HG03558 (cell line): ENCODE measurements around the gene SPATA1.

Source experiments
- ATAC-seq: cut with Tn5 transposase; IDR thresholded peaks from one replicate; pipeline ENCODE4 v1.9.1; 2021; ENCODE audit warnings: moderate number of reproducible peaks; ENCODE audit not compliant: unreplicated experiment; ENCODE audit errors: extremely low read depth

The SPATA1 gene, protein sequence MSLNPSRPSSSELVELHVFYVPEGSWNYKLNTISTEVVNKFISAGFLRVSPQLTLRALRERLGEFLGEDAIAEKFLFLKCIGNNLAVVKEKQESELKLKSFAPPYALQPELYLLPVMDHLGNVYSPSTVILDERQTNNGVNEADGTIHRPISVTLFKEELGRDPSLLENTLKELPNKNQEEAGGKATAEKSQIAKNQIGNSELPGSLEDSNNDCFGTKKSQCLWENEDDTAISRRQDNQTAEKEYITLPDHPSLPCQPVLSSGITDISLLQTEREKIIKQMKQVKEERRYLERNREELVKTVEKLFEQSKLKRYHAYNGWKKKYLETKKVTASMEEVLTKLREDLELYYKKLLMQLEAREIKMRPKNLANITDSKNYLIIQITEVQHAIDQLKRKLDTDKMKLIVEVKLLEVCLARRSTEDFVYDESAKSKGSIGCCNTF

DNA sequence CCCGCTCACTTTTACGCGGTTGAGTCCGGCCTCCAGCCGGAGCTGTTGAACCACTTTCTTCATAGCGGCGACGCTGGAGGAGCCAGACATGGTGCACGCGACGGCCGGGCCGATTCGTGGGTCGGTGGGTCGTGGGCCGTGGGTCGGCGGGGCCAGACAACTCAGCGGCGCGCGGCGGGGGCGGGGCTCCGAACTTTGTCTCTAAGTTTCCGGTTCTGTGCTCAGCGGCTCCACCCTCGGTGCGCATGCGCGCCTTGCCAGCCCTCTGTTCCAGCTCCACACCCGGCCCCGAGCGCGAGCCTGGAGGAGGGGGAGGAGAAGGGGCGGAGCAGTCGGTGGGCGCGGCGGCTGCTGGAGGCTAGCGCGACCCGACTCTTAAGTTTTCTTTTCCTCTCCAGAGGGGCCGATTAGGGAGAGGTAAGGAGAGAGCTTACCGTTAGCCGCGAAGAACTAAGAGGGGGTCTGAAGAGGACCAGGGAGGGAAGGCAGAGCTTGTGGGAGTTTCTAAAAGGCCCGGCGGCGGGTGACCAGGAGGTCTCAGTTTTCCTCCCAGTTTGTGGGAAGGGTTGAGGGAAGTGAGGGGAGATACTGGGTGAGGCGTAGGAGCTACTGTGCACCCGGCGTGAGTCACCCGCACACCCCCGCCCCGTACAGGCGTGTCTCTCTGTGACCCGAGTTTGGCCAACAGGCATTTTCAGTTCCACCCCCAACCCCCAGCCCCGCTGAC lies at the start of gene SPATA1, which contains the start of gene GNG5:
SPATA1 (plus strand) TSS at position 385 of the 727 bp plus-strand sequence. CDS start 9,974 bp downstream, outside the sequence.
GNG5 (minus strand) TSS at position 580 of the 727 bp plus-strand sequence; CDS start at position 90, 490 bp downstream.
- ATAC-seq, result peak; percentile 50

- ATAC-seq, result no peak
Observed at GRCh38 chr1:84462118-84462517, 44.1 kb upstream of the SPATA1 start.

DNA sequence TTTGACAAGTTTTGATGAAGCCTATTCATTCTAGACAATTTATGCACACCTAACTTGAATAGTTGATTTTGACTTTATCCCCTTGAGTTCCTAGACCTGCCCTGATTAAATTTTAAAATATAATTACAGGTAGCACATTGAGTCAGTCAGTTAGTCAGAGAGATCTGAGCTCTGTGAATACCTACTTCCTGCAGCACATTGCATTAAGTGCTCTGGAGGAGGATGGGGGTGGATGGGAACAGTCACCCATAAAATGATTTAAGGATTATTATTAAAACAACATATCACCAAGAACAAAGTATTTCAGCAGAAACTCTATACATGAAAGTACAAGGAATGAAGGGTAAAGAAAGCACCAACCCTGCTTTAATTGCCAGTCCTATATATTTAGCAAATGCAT lies 38.9 kb upstream of the SPATA1 start:
- no peak for ATAC-seq

- no peak for ATAC-seq
Observed at GRCh38 chr1:84476225-84476624, 30.0 kb upstream of the SPATA1 start.

- ATAC-seq, result peak; percentile 85
Observed at GRCh38 chr1:84478876-84479868, 27.0 kb upstream of the SPATA1 start, which contains the start of gene RPF1. RPF1 (plus strand) TSS chr1:84479266; CDS start chr1:84479282, 16 bp downstream.

DNA sequence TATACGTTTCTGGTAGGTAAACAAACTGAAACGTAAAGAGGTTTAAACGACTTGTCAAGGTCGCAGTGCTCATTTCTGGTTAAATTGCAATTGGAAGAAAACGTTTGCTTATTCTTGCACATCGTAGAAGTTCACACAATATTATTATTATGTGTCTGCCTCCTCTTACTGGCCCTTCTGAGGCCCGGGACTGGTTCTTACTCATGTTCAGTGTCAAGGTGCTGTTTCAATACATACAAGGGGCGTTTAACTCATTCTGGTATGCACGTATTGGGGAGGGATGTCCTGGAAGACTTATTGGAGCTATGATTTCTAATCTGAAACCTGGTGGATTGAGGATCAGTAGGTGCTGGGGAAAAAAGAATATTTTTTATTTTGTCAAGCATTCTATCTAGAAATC lies 26.2 kb upstream of the SPATA1 start:
- no peak for ATAC-seq

- no peak for ATAC-seq
Observed at GRCh38 chr1:84480650-84481049, 25.5 kb upstream of the SPATA1 start.

GRCh38 chr1:84481317-84481716 lies 24.9 kb upstream of the SPATA1 start:
- no peak for ATAC-seq

- no peak for ATAC-seq
Observed at GRCh38 chr1:84488107-84488506, 18.1 kb upstream of the SPATA1 start.

DNA sequence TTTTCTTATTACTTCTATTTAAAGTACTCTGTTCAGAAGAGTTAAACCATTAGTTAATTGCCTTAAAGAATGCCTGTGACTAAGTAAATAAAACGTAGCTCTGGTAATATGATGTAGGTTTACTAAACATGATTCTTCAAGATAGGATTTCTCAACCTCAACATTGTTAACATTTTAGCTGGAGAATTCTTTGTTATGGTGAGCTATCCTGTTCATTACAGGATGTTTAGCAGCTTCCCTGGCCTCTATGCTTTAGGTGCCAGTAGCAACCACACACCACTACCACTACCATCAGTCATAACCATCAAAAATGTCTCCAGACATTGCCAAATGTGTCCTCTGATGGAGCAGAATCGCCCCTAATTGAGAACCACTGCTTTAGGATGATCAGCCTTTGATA lies 16.4 kb upstream of the SPATA1 start:
- no peak for ATAC-seq

DNA sequence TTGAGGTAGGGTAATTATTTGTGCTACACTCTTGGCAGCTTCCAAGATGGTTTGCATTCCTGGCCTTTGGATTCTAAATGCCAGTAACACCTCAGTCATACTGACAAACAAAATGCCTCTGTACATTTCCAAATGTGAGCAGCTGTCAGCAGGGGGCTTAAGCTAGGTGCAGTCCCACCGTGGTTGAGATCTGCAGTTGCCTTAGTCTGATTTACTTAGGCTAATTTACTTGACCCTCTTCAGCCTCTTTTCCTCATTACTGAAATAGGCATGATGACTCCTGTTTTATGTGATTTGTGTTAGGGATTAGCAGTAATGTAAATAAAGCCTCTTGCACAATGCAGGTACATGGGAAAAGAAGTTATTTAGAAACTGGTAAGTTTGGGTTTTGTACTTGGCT lies 13.5 kb upstream of the SPATA1 start:
- no peak for ATAC-seq

GRCh38 chr1:84493747-84494146 lies 12.4 kb upstream of the SPATA1 start:
- ATAC-seq, result no peak

DNA sequence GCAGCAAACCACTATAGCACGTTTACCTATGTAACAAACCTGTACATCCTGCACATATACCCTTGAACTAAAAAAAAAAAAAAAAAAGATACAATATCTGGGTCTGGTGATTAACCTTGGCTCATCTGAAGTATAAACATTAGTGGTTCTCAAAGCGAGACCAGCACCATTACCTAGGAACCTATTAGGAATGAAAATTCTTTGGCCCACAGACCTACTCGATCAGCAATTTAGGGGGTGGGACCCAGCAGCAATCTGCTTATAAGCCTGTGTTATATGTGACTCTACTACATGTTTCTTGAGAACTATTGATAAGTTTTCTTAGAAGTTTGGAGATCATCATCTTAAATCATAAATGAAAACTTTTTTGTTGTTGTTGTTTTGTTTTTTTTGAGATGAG lies 9.7 kb upstream of the SPATA1 start:
- no peak for ATAC-seq

DNA sequence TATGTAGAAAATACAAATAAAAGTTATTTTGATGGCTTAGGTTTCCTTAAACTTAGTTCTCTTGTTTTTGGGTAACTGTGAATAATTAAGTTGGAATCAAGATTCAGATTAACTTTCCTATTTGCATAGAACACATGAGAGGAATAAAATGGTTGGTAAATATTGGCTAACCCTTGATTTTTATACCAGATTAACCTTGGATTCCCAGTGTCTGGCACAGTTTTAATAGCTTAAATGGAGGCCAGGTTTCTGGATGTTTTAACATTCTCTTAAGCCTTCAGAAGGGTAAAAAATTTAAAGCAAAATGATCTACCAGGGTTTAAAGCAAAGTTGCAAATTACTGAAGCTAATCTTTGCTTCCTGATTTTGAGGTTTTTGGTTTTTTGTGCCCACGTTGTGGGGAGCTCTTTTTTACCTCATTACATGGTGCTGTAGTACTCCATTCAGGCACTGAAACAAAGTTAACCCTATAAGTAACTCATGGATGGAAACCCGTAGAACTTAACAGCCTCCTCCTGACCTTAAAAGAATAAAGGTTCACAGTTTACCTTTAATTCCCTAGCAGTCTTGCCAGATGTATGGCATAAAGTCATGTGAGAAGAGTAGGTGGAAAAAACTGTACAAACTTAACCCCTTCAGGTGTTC lies 8.4 kb upstream of the SPATA1 start:
- ATAC-seq, result no peak

GRCh38 chr1:84502927-84503326 lies 3.3 kb upstream of the SPATA1 start:
- no peak for ATAC-seq

DNA sequence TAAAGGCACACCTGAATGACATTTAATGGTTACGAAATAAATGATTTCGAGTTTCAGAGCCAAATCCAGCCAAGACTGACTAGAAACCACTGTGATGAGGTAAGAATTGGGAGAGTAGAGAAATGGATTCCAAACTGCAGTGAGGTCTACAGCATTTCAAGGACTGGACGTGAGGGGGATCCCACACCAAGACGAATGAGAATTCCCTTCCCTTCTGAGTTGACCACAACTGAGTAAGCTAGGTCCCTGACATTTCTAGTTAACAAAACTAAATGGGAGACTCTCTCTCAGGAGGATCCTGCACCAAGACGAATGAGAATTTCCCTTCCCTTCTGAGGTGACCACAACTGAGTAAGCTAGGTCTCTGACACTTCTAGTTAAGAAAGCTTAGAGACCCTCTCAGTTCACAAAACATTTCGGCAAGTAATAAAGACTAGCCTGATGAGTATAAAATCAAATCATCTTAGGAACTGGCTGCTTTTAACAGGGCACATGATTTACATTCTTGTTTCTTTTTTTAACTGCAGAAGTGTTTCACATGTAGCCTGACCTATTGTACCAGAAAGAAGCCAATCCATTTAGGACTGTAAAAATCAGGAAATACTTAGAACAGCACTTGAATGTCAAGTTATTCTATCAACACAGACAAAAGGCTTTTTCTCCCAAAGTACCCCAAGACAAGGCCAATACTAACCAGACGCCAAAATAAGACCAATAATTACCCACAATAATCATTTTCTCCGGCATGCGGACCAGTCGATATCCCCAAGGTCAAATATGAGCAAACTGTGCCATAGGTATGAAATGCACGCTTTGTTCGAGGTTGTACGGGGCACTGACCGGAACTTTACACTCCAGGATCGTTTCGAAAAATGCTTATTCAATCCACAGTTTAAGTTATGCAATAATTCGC lies 1.4 kb upstream of the SPATA1 start:
- ATAC-seq, result no peak

DNA sequence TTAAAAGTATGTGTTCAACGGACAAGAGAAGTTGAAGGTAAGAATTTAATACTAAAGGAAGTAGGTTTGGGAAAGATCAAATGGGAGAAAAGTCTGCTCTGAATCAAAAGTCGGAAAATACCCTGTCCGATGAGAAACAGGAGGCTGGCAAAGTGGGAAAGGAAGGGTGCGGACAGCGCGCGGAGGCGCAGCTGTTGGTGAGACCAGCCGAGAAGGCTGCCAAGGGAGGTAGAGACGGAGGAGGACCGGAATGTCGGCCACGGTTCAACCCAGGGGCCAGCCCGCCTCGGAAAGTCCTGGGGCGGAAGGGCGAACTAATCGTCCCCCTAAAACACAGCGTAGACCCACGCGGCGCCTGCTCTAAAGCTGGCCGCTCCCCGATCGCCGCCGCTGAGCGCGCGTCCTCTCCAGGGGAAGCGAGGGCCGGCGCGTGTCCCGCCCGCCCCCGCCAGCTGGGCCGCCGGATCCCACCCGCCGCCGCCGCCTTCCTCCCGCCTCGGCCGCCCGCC lies 639 bp upstream of the SPATA1 start:
- ATAC-seq, result peak; percentile 6

DNA sequence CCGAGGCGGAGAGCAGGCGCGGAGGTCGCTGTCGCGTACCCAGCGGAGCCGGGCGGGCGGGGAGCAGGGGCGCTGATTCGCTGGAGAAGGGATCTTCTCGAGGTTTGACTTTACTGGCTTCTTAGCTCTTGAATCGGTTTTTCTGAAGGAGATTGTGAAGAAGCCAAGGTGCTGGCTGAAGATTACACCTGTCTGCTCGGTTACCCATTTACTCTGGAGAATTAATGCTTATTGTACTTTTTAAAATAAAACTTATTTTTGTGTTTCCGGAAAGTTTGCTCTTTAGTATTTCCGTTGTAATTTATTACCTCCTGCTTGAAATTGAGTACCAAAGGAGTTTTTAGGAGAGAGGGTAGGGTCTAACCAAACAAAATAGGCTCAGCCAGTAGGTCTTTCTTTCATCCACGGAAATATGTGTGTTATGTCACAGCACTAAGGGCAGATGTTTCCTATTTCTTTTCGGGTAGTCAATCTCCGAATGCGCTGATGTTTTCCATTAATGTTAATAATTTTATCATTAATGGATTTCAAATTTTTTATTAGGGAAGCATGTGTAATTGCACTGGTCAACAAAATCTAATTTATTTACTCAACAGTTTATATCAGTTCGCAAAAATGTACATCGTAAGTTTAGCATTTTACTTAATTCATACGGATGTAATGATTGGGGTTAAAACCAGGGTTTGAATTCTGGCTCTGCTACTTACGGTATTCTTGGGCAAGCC lies 705 bp downstream of the SPATA1 start:
- no peak for ATAC-seq
